ENCODE data around the gene CACNA2D3.

CACNA2D3 gene

DNA sequence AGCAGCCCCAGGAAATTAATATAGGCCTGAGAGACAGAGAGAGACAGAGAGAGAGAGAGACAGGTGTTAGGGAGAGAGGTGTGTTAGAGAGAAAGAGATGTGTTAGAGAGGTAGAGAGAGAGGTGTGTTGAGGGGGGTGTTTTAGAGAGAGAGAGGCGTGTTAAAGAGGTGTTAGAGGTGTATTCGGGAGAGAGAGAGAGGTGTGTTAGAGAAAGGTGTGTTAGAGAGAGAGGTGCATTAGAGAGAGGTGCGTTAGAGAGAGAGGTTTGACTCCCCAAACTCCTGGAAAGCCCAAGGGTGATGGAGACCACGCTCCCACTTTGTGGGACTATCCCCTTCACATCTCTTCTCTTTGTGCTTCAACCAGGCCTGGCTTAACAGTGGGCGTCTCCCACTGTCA, 95.5 kb downstream of the CACNA2D3 start:
- DNase-seq (ENCODE audit: low read depth in 2 of 2): no peak

DNA sequence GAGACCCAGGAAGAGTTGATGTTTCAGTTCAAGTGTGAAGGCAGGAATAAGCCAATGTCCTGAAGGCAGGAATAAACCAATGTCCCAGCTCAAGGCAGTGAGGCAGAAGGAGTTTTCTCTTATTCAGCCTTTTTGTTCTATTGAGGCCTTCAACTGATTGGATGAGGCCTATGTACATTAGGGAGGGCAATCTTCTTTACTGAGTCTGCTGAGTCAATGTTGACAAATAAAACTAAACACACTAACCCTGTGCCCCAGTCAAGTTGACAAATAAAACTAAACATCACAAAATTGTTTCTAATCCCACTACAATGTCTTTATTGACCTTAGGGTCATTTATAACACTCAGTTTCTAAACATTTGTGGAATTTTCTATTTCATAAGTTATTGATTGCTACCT, 100.0 kb downstream of the CACNA2D3 start:
- no peak for DNase-seq (ENCODE audit: low read depth in 2 of 2)

DNA sequence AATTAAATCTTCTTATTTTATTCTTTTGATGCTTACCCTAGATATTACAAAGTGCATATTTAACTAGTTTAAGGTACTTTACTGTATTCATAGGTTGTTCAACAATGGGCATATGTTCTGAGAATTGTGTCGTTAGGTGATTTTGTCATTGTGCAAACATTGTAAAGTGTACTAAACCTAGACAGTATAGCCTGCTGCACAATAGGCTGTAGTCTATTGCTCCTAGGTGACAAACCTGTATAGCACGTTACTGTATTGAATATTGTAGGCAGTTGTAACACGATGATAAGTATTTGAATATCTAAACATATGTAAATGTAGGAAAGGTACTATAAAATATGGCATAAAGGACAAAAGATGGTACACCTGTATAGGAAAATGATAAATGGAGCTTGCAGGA, 100.7 kb downstream of the CACNA2D3 start:
- no peak for DNase-seq (ENCODE audit: low read depth in 2 of 2)

DNA sequence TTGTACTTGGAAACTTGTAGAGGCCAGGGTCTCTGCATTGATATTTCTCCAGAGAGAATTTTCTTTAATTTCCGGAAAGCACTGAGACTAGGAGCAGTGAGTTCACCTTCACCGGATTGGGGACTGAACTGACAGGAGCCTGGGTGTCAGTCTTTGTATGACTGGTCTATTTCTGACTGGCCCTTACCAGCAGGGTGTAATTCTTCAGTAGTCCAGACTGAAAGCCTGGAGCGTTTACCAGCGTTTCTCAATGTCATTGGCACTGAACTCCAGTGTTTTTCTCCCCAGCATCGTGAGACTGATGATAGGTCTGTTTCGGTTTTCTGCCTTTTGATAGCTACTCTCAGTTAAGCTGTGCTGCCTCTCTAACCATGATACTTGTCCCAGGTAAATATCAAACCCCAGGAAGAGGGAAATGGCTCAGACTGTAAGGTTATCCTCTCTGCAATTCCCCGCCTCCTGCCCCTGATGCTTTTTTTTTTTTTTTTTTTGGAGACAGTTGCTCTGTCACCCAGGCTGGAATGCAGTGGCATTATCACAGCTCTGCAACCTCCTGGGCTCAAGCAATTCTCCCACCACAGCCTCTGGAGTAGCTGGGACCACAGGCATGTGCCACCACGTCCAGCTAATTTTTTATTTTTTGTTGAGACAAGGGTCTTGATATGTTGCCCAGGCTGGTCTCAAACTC, 103.6 kb downstream of the CACNA2D3 start:
- DNase-seq (ENCODE audit: low read depth in 2 of 2): no peak

DNA sequence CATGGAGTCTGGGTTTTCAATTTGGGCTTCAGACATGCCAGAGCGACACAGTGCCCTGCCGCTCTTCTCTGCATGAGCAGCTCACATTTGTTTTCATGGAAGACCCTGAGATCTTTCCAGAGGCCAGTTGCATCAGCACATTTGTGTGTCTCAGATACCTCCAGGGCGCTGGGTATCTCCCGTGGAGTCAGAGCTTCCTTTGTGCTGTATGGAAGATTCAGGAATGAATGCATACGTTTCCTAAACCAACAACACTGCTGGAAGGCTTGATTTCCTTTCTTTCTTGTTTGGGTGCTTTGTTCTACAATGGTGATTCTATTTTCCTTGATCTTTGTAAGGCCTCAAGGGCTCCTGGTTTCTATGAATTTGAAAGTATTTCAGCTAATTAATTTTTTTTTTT, 106.5 kb downstream of the CACNA2D3 start:
- no peak for DNase-seq (ENCODE audit: low read depth in 2 of 2)

DNA sequence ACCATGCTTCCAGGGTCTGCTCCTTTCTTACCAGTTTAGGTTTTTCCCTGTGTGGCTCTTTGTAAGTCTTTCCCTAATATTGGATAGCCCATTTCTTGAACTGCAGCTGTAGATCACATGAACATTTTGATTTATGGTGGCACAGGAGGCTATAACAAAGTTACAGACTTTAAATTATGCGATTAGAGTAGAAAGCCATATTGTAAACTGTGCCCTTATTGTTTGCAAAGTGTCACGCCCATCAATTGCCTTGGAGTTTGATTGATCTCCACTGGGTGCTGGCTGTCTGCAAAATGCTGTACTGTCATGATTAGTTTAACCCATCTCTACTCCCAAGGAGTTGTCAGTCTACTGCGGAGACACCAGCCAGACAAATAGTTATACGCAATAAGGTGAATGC, 110.3 kb downstream of the CACNA2D3 start:
- no peak for DNase-seq (ENCODE audit: low read depth in 2 of 2)

DNA sequence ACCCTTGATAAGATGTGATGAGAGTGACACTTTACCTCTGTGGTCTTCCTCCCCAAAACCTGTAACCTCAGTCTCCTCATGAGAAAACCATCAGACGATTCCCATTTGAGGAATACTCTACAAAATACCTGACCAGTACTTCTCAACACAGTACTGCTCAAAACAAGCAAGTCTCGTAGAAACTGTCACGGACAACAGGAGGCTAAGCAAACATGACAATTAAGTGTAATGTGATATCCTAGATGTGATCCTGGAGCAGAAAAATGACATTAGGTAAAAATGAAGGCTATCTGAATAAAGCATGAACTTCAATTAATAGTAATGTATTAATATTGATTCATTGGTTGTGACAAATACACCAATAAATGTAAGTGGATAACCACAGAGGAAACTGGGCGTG, 113.6 kb downstream of the CACNA2D3 start:
- DNase-seq (ENCODE audit: low read depth in 2 of 2): no peak

DNA sequence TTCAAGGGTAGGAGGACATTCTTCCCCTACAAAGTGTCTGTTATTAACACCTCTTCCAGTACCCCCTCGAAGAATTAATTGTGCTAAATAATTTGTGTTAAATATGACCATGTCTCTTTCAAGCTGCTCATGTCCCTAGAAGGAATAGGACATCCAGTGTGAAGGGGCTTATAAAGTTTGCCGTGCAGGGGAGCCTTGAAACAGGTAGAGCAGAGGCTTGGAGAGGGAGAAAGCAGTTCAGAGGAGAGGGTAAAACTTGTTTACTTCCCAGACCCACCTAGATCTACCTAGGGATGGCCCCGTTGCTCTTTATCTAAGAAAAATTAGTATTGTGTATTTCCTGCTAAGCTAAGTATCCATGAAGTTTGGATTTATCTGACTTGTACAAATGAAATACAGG, 114.8 kb downstream of the CACNA2D3 start:
- DNase-seq (ENCODE audit: low read depth in 2 of 2): no peak

DNA sequence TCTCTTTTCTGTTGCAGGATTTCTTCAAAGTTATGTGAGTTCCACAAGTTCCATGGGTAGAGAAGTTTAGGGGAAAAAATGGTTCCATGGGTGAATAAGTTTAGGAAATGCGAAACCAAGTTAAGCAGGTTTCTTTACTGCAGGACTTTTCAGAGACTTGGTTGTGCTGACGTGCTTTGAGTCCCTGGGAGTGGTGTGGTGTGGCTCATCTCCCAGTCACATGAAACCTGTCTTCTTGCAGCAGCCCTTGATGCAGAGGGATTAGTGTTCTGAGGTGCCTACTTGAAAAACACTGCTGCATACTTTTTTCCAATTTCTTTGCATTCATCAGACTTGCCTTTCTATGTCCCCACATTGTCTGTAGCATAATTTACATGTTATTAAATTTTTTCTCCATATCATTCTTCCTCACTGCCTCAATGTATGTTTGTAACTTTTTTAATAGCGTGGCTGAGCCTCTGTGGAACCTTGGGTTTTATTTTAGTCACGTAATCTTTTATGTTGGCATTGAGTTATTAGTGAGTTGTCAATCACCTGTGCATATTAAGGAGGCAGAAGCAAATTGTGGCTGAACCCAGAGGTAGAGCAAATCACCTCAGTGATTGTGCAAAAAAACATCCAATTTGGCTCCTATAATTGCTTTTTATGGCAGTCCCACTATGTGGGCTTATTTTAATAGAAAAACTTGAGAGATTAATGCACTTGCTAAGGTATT, 115.6 kb downstream of the CACNA2D3 start:
- no peak for DNase-seq (ENCODE audit: low read depth in 2 of 2)

DNA sequence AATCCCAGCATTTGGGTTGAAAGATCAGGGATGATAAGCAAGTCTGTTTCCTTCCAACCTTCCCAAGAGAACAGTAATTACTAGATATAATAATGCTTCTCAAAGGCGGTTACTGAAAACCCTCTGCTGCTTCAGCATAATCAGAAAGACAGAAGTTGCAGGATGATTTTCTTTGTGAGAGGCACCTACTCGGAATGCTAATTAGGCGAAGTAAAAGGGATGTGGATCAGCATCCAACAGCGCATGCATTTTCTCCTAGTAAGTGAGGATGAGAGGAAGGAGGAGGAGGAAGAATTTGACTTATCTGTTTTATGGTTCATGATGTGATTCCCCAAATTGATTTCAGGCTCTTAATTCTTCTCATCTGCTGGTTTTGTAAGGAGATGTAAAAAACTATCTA, 118.0 kb downstream of the CACNA2D3 start:
- DNase-seq (ENCODE audit: low read depth in 2 of 2): no peak

DNA sequence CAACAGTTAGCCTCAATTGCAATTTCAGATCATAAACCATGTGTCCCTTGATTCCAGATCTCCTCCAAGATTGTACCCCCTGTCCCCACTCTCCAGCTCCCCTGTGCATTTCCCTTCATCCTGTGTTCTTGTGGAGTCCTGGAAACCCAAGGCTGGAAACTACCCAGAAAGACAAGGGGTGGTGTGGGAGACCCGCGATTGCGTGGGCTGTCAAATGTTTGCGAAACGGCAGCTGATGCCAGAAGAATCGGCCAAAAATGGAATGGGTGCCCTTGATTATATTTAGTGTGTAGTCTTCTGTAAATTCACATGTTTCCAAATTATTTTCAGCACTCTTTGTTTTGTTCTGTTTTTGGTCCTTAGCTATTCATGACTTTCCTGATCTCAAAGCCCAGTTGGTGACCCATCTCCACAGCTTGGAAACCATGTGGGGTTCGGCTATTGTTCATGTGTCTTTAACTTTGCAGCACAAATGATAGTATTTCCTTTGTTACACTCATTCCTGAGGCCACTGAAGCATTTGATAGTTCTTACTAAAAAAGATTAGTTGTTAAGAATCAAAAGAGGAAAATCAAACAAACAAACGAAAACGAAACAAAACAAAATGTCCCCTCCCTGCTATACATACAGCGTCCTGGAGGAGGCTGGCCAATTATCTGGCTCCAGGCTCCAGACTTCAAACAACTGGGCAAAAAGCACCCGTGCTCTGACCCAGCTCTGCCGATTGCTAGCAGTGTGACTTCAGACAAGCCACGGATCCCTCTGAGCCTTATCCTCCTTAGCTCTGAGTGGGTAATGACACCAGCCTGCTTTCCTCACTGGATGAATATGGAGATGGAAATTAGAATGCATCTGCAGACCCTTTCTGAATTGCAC, 120.9 kb downstream of the CACNA2D3 start:
- DNase-seq (ENCODE audit: low read depth in 2 of 2): no peak

DNA sequence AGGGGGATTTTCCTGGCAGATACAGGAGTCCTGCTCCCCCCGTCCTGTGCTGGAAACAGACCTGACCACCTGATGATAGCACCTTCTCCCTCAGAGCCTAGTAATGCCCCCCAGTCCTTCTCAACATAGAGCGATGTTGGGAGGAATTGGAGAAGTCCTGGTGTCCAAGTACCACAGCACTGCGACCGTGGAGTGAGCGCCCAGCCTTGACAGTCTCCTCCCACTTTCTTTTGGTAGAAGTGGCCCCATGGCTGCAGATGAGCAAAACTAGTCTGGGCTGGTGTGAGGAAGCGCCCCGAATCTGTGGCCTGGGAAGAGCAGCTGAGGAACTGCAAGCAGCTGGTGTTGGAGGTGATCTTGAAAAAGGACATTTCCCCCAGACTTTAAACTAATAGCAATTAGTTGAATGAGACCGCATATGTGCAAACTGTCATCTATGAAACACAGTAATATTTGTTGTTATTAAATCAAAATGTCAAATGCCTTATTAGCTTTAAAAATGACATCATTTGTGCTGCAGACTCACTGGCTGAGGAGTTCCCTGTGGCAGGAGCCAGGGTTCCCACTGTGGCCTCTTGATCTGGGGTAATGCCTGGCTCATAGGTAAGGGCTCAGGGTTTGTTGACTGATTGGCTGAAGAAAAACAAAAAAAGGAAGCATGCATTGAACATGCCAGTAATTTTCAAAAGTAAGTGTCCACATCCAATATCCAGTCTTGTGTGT, 121.8 kb downstream of the CACNA2D3 start:
- DNase-seq (ENCODE audit: low read depth in 2 of 2): no peak

DNA sequence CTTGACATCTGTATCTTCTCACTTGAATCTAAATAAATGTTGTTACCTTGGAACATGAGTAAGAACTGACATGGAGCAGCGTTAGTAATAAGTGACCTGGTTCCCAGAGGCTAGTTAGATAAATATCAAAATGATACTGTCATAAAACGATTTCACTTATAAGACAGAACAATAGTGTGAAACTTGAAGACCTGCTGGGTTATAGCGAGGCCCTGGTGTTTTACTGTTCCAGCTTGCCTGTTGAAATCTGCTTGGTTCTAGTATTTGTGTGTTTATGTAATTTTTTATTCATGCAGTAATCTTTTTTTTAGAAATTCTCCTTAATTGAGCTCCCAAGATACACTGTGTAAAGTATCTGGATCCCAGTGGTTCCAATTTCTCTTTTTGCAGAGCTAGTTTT, 129.4 kb downstream of the CACNA2D3 start:
- DNase-seq (ENCODE audit: low read depth in 2 of 2): no peak

DNA sequence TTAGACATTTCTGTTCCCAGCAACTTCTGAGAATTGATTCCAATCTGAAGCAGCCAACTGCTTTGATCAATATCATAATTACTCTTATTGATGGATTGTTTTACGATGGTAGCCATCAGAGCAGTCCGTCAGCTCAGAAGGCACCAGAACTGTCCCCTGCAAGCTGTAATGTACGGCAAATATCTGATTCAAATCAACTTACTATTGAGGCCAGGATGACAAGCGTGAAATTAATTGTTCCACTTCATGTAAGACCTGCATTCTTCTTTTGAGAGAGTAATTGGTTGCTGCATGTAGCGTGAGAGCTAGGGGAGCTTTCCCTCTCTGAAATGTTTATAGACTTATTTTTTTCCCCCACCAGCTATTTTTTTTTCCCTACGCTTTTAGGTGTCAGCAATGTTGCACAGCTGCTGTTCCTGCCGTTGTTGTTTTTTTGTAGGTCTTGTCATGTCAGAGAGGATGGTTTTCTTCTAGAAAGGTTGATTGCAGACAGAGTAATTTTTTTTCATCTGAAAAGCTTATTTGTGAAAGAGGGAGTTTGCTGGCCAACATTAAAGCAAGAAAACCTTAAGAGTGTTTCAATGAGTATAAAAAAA, 134.9 kb downstream of the CACNA2D3 start:
- no peak for DNase-seq (ENCODE audit: low read depth in 2 of 2)

DNA sequence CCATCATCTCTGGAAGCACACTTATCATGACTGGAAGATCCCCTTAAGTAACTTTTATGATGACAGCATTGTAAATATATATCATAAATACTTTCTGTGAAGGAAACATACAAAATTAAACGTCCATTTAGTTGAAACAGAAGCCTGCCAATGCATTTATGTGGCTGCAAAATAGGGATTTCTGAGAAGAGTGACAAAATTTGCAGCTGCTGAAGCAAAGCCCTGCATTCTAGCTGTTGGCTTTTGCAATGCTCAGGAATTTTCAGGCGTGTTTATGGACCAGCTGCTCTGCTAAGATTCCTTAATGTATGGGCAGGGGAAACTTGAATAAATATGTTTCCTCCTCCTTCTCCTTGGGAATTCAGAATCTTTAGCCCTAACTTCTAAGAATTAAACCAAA, 137.3 kb downstream of the CACNA2D3 start:
- DNase-seq (ENCODE audit: low read depth in 2 of 2): no peak

DNA sequence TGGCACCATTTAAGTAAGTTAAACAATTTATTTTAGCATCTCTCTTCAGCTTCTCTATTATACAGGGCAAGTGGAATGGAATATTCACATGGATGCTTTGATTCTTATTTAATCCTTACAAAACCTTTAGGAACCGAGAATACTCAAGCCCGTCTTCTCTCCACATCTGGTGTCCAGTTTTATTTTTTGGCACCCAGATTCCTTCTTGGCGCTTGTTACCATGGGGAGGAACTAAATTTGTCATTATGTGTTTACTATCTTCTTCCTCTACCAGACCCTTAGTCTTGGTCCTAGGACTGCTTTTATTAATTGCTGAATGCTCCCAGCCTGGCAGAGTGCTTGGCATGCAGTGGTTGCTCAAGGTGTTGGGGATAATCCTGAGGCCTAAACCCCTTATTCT, 138.8 kb downstream of the CACNA2D3 start:
- DNase-seq (ENCODE audit: low read depth in 2 of 2): no peak

DNA sequence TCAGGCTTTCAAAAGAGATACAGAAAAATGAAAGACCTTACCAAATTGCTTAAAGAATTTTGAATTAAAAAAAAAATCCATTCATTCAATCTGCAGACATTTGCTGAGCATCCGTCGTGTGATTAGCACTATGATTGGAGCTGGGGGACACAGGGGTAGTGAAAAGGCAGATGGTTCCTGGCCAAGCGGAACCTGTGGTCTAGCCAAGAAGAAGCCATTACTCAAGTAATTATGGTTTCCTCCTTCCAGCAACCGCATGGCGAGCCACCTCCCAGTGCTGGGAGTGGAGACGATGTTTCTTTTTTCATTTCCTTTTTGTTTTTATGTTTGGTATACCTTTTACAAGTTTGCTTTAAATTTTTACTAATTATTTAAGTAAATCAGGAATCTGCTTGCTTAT, 140.2 kb downstream of the CACNA2D3 start:
- DNase-seq (ENCODE audit: low read depth in 2 of 2): no peak

DNA sequence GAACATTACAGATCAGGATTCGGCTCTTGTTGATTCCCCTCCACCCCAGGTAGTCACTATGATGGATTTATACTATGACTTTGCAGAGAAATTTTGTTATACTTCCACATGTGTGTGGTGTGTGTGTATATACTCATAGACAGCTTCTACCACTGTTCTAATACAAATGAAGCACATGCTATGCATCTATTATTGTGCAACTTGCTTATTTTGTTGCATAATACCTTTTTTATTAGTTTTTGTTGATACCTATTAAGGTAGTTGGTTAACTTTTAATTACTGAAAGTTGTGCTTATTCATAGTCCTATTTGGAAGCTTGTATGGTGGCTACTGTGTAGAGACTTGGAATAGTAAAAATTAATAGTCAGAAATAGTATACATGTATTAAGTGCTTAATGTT, 140.6 kb downstream of the CACNA2D3 start:
- DNase-seq (ENCODE audit: low read depth in 2 of 2): no peak

DNA sequence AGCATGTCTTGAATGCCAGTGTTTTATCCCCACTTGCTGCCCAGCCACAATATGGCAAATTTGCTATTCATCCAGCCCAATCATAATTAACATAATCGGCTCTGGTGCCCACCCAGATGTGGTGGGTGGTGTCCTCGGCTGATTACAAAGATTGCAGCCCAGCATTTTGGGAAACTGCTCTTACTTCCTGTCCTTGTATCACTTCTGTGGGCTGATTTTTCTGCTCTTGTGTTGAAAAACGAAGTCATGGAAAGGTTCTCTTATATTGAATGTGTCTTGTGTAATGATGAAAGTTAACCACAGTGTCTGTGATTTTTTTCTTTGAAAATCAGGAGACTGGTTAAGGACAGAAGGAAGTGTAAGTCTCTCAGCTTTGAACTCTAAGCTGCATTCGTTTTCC, 141.7 kb downstream of the CACNA2D3 start:
- no peak for DNase-seq (ENCODE audit: low read depth in 2 of 2)

DNA sequence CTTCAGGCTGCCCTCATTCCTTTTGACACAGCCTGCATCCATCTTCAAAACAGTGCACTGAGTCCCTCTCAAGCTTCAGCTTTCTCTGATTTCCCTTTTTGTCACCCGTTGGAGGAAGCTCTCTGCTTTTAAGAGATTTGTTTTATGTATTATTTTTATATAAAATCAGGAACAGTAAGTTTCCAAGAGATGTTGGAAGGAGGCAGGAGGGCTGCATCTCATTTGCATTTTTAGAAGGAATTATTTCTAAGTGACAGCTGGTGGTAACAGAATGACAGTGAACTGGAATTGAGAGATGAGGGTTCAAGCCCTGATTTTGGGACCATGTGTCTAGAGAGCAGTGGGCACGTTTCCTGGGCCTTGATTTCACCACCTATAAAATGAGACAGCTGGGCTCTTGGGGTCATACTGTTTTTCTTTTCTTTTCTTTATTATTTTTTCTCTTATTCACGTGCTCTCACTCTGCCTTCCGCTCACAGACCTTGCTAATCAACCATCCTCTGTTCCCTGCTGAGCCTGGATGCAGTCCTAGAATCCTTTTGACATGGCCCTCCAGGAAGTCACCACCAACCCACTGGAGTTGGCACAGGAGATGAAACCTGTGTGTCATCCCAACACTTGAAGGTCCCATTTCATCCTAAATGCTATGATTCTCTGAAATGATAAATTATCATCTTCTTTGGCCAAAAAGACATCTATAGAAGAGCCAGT, 148.6 kb downstream of the CACNA2D3 start:
- DNase-seq (ENCODE audit: low read depth in 2 of 2): no peak

DNA sequence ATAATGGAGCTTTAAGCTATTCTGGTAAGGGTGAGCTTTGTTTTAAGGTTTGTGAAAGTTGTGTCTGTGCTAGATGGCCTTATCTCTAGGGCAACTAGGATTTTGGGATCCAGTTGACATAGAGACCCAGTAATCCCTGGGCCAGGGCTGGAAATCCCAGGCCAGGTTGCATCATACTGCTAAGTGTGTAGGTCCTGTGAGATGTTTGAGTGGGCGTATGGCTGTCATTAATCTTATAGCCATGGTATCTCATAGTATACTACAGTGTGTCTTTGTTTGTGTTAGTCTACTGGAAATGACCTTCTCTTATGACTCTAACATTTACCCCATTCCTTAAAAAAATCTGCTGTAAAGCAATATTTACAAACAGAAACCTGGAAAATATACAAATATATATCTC, 151.4 kb downstream of the CACNA2D3 start:
- DNase-seq (ENCODE audit: low read depth in 2 of 2): no peak
